HL-60 (cell line): ENCODE measurements around the gene CREBBP.
"Not testable (repeated sequence)": the region's sequence is repeated elsewhere in the genome, so short reads cannot be mapped to it uniquely, and the experiment has no call there.

Source experiments
- DNase-seq, 2 experiments: peaks; one replicate each; pipeline ENCODE4 v3.0.0-alpha.2; 2010 to 2020; ENCODE audit warnings: low read depth in 1 of 2, low spot score in 1 of 2
- H3K27ac ChIP-seq: fragments of 250-450 bp; sonication (Bioruptor Pico); replicated peaks from 2 replicates; pipeline ENCODE4 v1.5.1; 2020; ENCODE audit warnings: mild to moderate bottlenecking, moderate library complexity
- H3K27me3 ChIP-seq: fragments of 250-450 bp; sonication (Bioruptor Pico); 2 replicates; pipeline ENCODE4 v1.5.1; 2021; ENCODE audit warnings: mild to moderate bottlenecking, moderate library complexity; ENCODE audit not compliant: insufficient read depth, poor library complexity, severe bottlenecking
- H3K4me3 ChIP-seq: replicated peaks from 2 replicates; pipeline ENCODE4 v1.5.1; 2011; ENCODE audit warnings: mild to moderate bottlenecking, control low read depth, low read length; ENCODE audit not compliant: insufficient read depth
- GABPA ChIP-seq: IDR thresholded peaks from 2 replicates; pipeline ENCODE4 v1.6.1; 2012; ENCODE audit warnings: low read depth
- POLR2AphosphoS5 ChIP-seq: IDR thresholded peaks from 2 replicates; pipeline ENCODE4 v1.6.1; 2012; ENCODE audit warnings: low read depth
- SPI1 ChIP-seq: IDR thresholded peaks from 2 replicates; pipeline ENCODE4 v1.6.1; 2012; ENCODE audit warnings: low read depth, mild to moderate bottlenecking, borderline replicate concordance
- TF ChIP-seq, protein P1 (sequence below): IDR thresholded peaks from one replicate; pipeline ENCODE4 v1.5.1; 2011; ENCODE audit warnings: low read length, control low read depth, inconsistent platforms; ENCODE audit not compliant: insufficient read depth
- TF ChIP-seq, protein P2 (sequence below): IDR thresholded peaks from 2 replicates; pipeline ENCODE4 v1.6.1; 2012; ENCODE audit warnings: low read depth; ENCODE audit not compliant: insufficient replicate concordance

The CREBBP gene

DNA sequence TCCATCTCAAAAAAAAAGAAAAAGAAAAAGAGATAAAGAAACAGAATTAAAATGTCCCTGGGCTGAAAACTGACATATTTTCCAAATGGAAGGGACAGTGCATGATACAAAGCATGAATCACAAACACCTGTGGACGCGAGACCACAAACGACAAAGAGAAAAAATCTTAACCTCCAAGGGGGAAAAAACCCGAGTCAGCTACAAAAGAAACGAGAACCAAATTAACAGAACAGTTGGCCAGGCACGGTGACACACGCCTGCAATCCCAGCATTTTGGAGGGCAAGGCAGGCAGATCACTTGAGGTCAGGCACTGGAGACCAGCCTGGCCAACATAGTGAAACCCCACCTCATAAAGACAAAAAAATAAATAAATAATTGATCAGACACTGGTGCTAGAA lies 165.1 kb downstream of the CREBBP start:
- H3K27me3 ChIP-seq = no peaks in the 10 kb centered on the region
- DNase-seq = no peak
- no peak overlapping the region for H3K27ac ChIP-seq
- H3K4me3 ChIP-seq = no peak overlapping the region
- TF ChIP-seq, protein P1, sequence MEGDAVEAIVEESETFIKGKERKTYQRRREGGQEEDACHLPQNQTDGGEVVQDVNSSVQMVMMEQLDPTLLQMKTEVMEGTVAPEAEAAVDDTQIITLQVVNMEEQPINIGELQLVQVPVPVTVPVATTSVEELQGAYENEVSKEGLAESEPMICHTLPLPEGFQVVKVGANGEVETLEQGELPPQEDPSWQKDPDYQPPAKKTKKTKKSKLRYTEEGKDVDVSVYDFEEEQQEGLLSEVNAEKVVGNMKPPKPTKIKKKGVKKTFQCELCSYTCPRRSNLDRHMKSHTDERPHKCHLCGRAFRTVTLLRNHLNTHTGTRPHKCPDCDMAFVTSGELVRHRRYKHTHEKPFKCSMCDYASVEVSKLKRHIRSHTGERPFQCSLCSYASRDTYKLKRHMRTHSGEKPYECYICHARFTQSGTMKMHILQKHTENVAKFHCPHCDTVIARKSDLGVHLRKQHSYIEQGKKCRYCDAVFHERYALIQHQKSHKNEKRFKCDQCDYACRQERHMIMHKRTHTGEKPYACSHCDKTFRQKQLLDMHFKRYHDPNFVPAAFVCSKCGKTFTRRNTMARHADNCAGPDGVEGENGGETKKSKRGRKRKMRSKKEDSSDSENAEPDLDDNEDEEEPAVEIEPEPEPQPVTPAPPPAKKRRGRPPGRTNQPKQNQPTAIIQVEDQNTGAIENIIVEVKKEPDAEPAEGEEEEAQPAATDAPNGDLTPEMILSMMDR = no peak
- TF ChIP-seq SPI1 = no peak
- TF ChIP-seq GABPA = no peak
- no peak for TF ChIP-seq POLR2AphosphoS5
- TF ChIP-seq, protein P2, sequence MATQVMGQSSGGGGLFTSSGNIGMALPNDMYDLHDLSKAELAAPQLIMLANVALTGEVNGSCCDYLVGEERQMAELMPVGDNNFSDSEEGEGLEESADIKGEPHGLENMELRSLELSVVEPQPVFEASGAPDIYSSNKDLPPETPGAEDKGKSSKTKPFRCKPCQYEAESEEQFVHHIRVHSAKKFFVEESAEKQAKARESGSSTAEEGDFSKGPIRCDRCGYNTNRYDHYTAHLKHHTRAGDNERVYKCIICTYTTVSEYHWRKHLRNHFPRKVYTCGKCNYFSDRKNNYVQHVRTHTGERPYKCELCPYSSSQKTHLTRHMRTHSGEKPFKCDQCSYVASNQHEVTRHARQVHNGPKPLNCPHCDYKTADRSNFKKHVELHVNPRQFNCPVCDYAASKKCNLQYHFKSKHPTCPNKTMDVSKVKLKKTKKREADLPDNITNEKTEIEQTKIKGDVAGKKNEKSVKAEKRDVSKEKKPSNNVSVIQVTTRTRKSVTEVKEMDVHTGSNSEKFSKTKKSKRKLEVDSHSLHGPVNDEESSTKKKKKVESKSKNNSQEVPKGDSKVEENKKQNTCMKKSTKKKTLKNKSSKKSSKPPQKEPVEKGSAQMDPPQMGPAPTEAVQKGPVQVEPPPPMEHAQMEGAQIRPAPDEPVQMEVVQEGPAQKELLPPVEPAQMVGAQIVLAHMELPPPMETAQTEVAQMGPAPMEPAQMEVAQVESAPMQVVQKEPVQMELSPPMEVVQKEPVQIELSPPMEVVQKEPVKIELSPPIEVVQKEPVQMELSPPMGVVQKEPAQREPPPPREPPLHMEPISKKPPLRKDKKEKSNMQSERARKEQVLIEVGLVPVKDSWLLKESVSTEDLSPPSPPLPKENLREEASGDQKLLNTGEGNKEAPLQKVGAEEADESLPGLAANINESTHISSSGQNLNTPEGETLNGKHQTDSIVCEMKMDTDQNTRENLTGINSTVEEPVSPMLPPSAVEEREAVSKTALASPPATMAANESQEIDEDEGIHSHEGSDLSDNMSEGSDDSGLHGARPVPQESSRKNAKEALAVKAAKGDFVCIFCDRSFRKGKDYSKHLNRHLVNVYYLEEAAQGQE = no peak

DNA sequence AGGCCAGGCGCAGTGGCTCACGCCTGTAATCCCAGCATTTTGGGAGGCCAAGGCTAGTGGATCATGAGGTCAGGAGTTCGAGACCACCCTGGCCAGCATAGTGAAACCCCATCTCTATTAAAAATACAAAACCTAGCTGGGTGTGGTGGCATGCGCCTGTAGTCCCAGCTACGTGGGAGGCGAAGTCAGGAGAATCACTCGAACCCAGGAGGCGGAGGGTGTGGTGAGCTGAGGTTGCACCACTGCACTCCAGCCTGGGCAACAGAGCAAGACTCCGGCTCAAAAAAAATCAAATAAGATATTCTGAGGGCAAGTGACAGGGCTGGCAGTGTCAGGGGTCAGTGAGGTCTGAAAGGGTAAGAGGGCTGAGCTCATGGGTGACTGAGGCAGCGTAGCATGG lies 166.1 kb downstream of the CREBBP start:
- H3K4me3 ChIP-seq, H3K27me3 ChIP-seq, DNase-seq, H3K27ac ChIP-seq: not testable (repeated sequence)

DNA sequence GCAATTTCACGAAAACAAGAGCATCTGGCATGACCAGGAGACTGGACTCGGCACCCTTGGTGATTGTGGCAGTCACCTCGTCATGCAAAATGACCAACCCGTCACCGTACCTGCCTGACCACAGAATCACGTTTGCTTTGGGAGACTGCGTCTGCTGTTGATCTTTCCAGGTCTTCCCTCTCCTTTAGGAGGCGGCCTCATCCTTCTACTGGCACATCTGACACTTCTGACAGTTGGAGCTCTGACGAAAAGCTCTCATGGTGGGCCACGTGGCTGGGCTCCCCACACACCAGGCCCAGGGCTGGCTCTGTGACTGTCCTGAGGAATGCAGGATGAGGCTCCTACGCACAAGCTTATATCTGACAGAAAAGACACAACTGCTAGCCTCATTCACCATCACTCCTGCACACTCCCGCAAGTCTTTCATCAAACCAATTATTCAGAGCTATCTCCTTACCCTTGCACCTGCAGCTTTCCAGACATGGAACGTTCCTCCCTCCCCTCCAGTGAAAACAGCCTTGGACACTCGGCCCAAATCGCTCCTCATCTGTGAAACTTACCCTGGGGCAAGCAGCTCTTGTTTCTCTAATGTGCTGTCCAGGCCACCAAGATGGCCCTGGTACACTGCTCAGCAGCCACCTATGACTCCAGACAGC lies 166.8 kb downstream of the CREBBP start:
- DNase-seq = no peak
- Histone ChIP-seq H3K4me3 (no peak overlapping the region), H3K27ac (no peak overlapping the region), H3K27me3 (no peaks in the 10 kb centered on the region)
- TF ChIP-seq, protein P2 = no peak
- TF ChIP-seq, protein P1 = no peak

DNA sequence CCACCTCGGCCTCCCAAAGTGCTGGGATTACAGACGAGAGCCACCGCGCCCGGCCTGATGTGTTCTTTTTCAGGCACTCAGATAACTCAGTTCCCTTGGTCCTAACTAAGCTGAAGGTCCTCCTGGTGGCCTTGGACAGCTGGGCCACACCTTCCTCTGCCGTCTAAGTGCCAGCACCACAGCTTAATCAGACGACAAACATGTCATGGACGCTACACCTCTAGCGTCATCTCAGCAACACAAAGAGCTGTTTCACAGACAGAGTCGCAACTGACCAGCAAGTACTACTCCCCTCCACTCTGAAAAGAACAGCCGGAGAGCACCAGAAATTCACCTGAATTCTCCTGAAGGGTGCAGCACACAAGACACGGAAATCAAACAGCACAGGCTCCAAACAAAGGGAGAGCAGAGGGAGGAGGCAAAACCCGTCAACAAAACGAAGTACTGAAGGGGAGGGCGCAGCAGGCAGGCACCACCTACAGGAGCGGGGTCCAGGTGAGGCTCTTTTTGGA lies 167.6 kb downstream of the CREBBP start:
- TF ChIP-seq, protein P2 = no peak
- TF ChIP-seq POLR2AphosphoS5 = no peak
- TF ChIP-seq GABPA = no peak
- TF ChIP-seq, protein P1 = no peak
- TF ChIP-seq SPI1 = no peak
- Histone ChIP-seq H3K27me3 (no peaks in the 10 kb centered on the region), H3K27ac (no peak overlapping the region)

More for the DNA sequence above, 167.6 kb downstream of the CREBBP start:
- no peak for DNase-seq
- no peak overlapping the region for H3K4me3 ChIP-seq
